Rectal smooth muscle tissue (tissue), 1 donor: ENCODE results near the gene RFNG.
A peak's percentile ranks its signal among the peaks of the same experiment; 100 is the strongest.

Experiments
- H3K27ac ChIP-seq: one replicate; pipeline ENCODE4 v1.7.0; 2013; ENCODE audit warnings: low read depth, low read length, inconsistent platforms
- H3K27me3 ChIP-seq: one replicate; pipeline ENCODE4 v1.7.0; 2013; ENCODE audit warnings: low read length; ENCODE audit not compliant: control insufficient read depth, insufficient read depth
- H3K36me3 ChIP-seq: one replicate; pipeline ENCODE4 v1.7.0; 2013; ENCODE audit warnings: low read length; ENCODE audit not compliant: control insufficient read depth, insufficient read depth
- H3K4me1 ChIP-seq: one replicate; pipeline ENCODE4 v1.7.0; 2013; ENCODE audit warnings: low read length; ENCODE audit not compliant: control insufficient read depth, insufficient read depth
- H3K4me3 ChIP-seq: one replicate; pipeline ENCODE4 v1.7.0; 2013; ENCODE audit warnings: low read length
- H3K9ac ChIP-seq: one replicate; pipeline ENCODE4 v1.7.0; 2013; ENCODE audit warnings: low read length

The RFNG gene

DNA sequence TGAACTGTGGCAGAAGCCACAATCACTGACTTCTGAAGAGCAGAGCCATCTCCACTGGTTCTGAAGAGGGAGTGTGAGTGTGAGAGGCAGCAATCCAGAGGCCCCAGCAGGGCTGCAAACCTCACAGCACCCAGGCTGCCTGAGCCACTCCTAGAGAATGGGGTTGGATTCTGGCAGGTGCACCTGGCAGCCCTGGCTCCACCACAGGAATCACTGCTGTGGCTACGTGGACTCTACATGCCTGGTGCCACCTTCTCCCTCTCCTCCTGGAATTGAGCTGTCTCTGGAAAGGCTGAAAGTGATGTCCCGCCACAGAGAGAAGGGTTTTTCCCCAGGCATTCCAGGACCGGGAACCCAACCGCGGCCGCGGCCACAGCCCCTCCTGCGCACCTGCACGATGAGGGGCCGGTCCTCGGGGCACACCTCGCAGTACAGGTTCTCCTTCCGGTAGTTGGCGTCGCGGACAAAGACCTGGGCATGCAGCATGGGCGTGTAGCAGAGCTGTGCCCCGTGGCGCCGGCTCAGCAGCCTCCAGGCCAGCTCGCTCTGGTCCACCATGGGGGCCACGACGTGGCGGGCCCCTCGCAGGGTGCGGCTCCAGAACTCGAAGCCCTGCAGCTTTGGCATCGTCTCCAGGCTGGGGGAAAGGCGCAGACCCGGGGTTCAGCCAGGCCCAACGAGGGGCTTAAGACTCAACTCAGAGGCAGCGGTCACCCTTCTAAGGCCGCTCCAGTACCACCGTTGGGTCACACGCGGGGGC, 13.0 kb upstream of the RFNG start:
- peaks cover 18% of the 10 kb centered on the region for H3K36me3 ChIP-seq
- H3K9ac ChIP-seq: peak overlapping the region; percentile 40
- peak overlapping the region; percentile 68 for H3K27ac ChIP-seq
- peak overlapping the region; percentile 78 for H3K4me3 ChIP-seq
- H3K27me3 ChIP-seq: no peaks in the 10 kb centered on the region
- H3K4me1 ChIP-seq: no peaks in the 10 kb centered on the region

DNA sequence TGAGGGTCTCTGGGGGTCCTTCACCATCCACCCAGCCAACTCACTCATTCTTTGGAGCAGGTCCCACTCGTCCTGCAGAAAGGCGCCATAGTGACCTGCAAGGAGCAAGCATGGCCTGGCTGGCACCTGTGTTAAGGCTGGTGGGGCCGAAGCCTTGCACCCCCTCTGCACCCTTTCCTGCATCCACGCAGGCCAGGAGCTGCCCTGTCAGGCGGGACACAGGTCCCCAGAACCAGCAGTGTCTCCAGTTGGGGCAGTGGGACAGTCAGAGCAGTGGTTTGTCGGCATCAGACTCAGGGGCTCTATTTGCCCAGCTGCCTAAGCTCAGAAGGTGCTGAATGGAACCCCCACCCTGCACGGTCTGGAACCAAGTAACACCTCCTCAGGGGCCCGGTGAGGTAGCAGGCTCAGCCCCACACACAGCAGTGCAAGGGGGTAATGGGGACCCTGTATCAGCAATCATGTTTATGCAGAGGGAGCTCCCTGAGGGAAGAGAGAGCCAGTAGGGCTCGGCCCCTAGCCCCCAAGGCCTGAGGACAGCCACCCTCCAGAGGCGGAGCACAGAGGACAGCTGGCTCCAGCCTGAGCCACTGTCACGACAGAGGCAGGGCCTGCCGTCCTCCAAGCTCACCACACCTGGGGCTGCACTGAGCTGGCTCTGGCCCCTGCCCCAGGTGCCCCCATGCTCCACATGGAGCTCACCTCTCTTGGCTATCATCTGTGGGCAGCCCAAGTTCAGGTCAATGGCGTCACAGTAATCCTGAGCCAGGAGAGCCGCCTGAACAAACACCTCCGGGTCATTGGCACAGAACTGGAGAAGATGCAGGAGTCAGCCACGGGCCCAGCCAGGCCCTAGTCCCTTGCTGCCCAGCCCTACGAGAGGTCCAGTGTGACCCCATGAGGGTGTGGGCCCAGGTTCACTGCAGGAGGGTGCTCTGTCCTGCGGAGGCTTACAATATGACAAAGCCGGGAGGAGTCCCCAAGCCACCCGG, 12.1 kb upstream of the RFNG start:
- Histone ChIP-seq H3K4me3 (no peak overlapping the region), H3K27me3 (no peaks in the 10 kb centered on the region), H3K36me3 (peaks cover 18% of the 10 kb centered on the region), H3K9ac (no peak overlapping the region), H3K4me1 (no peaks in the 10 kb centered on the region), H3K27ac (no peak overlapping the region)

DNA sequence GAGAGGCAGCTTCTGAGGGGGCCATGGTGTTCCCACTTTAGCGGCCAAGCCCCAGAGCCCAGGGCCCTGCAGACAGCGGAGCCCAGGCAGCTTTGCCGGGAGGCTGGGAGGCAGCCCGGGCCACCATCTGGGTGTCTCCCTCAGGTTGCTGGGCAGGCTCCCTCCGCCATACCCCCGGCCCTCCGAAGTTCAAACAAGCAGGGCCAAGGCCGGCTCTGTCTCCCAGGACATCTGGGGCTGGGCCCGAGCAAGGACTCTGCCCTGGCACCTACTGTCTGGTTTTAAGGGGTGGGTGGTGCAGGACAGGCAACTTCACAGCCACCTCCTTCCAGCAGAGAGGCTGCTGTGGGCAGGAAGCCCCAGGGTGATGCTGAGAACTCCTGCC, 11.4 kb upstream of the RFNG start:
- Histone ChIP-seq H3K9ac (no peak overlapping the region), H3K36me3 (peaks cover 23% of the 10 kb centered on the region), H3K4me3 (no peak overlapping the region), H3K27ac (no peak overlapping the region), H3K27me3 (no peaks in the 10 kb centered on the region), H3K4me1 (no peaks in the 10 kb centered on the region)

DNA sequence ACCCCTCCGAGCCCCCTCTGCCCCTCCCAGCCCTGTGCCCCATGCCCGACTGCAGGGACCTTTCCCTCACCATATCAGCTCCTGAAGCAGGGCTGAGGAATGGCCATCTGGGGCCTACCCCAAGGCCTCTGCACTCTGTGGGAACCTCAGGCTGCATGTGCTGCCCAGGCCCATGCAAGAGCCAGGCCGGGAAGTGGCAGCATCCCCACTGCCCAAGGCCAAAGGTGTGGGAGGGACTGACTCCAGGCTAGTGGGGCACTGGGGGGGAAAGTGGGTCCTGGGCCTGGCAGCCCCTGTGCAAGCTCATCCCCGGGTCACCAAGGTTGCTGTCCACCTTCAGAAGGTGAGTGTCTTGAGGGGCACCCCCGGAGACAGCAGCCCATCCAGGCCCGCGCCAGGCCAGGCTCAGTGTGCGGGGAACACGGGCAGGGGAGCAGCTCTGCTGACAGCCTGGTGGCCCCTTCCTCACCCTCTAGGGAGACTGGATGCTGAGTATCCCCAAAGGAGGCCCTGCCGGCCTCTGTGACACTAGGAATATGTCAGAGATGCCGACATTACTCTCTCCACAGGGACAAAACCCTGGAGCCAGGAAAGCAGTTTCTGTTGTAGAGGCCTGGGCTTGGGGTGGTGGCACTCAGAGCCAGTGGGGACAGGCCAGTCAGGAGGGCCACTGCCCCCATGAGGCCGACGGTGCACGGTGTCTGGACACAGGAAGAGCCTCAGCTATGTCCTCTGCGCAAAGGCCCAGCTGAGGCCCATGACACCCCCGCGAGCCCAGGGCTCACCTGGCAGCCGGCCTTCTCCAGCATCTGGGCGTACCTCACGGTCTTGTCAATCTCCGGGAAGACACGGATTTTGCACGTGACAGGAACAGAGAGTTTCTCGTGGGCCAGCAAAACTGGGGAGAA, 10.7 kb upstream of the RFNG start:
- Histone ChIP-seq H3K36me3 (peaks cover 29% of the 10 kb centered on the region), H3K27ac (no peak overlapping the region), H3K27me3 (no peaks in the 10 kb centered on the region), H3K9ac (no peak overlapping the region), H3K4me3 (no peak overlapping the region), H3K4me1 (no peaks in the 10 kb centered on the region)

DNA sequence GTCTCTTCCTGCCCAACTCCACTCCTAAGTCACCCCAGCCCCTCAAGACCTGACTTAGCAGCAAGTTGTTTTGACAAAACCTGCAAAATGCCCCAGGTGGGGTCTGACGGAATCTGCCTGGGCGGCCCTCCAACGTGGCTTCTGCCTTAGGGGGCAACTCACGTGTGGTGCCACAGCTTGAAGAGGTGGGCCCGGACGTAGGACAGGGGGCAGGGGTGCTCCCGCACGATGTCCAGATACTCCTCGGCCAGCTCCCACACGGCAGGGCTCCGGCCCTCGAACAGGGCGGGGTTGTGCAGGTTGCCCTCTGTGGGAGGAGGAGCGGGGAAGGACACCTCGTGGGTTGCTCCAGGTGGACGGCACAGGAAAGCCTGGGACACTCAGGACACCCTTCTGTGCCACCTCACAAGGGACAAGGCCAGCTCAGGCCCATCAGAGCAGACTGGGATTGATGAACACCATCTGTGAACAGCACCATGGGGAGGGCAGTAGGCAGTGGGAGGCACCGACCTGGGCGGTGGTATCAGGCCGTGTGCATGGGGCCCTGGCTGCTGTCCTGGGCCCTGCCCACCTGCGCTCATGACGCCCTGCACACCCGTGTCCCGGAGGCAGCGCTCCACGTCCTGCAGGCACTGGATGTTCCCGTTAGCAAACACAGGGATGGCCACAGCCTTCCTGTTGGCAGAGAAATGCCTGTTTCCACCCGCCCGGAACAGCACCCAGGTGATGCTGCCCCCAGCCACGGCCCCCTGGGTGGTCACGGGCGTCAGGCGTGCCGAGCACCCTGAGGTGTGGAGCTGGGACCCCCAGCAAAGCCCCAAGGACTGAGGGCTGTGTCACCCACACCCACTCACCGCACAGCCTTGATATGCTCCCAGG, 9.7 kb upstream of the RFNG start:
- Histone ChIP-seq H3K36me3 (peaks cover 34% of the 10 kb centered on the region), H3K4me1 (no peaks in the 10 kb centered on the region), H3K9ac (no peak overlapping the region), H3K27me3 (no peaks in the 10 kb centered on the region), H3K4me3 (no peak overlapping the region), H3K27ac (no peak overlapping the region)

DNA sequence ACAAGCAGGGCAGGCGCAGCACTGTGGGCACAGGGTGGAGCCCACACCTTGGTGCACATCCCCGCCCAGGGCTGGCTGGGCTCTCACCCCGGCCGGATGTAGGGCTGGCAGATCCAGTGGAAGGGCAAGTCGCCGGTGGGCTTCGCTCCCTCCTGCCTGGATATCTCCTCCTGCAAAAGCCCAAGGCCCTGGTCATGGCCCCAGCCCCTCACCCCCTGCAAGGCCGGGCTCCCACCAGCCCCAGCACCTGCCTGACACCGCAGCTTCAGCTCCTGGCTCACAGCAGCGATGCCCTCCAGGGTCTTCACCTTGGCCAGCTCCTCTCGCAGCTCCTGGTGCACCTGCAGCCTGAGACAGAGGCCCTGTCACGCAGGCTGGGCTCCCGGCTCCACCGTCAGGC, 9.0 kb upstream of the RFNG start:
- no peak overlapping the region for H3K4me3 ChIP-seq
- H3K27me3 ChIP-seq: no peaks in the 10 kb centered on the region
- H3K27ac ChIP-seq: no peak overlapping the region
- no peaks in the 10 kb centered on the region for H3K4me1 ChIP-seq
- no peak overlapping the region for H3K9ac ChIP-seq
- H3K36me3 ChIP-seq: peaks cover 34% of the 10 kb centered on the region

DNA sequence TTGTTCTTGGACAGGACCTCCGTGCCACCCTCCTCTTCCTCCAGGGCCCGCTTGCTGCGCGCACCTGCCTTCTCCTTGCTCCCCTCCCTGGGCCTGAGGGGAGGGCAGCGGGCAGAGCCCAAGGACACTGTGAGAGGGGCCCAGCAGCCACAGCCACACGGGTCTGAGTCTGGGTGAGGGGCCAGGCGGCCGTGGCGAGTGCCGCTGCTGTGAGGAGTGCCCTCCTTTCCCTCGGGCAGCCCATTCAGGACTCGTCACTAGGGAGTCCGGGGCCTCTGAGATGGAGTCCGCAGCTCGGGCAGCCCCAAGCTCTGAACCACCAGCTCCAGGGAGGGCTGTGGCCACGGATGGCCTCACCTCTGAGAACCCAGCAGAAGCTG, 8.4 kb upstream of the RFNG start:
- no peaks in the 10 kb centered on the region for H3K4me1 ChIP-seq
- no peak overlapping the region for H3K27ac ChIP-seq
- no peaks in the 10 kb centered on the region for H3K27me3 ChIP-seq
- H3K4me3 ChIP-seq: no peak overlapping the region
- H3K36me3 ChIP-seq: peaks cover 39% of the 10 kb centered on the region
- no peak overlapping the region for H3K9ac ChIP-seq

DNA sequence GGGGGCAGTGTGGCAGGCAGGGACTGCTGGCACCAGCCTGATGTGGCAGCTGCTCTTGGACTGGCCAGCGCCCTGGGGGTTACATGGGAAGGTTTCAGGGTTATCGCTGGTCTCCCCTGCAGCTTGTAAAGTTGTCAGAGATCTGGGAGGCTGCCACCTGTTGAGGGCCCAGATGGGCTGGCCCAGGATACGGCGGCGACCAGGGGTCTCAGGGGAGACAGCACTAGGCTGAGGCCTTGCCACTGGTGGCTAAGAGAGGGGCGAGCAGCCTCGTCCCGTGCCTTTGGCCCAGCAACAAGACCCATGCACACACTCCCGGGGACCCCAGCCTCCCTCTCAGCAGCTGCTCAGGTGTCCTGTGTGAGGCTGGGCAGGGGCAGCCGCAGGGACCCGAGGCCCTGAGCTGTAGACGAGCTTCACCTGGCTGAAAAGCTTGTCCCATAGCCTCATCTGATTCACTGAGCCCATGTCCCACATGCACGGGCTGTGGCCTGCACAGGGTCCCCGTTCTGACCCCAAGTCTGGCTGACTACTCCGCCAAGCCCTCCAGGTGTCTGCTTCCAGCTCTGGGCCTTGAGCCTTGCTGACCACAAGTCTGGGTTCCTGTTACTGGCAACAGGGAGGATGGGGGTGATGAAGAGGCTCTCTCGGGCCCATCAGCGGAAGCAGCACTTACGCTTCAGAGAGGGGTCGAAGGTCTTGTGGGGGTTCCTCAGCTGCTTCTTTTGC, 7.8 kb upstream of the RFNG start:
- Histone ChIP-seq H3K27ac (no peak overlapping the region), H3K36me3 (peaks cover 44% of the 10 kb centered on the region), H3K27me3 (no peaks in the 10 kb centered on the region), H3K4me3 (no peak overlapping the region), H3K4me1 (no peaks in the 10 kb centered on the region), H3K9ac (no peak overlapping the region)

DNA sequence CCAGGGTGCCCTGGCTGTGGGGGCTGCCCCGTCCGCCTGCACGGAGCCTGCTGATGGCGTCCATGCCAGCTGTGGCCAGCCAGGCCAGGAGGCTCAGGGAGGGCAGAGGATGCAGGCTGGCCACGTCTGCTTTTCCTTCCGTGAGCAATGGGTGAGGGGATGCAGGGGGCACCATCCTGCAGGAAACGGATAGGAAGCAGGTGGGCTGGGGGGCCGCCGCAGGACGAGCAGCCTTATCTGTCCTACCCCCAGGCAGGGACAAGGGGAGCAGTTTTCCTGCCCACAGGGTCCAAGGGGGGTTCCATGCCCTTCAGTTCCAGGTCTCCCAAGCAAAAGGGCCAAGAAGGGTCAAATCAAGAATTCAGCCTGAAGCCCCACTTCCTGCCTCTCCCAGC, 7.2 kb upstream of the RFNG start:
- H3K36me3 ChIP-seq: peaks cover 49% of the 10 kb centered on the region
- no peak overlapping the region for H3K9ac ChIP-seq
- H3K4me1 ChIP-seq: no peaks in the 10 kb centered on the region
- H3K27ac ChIP-seq: no peak overlapping the region
- no peak overlapping the region for H3K4me3 ChIP-seq
- H3K27me3 ChIP-seq: no peaks in the 10 kb centered on the region

DNA sequence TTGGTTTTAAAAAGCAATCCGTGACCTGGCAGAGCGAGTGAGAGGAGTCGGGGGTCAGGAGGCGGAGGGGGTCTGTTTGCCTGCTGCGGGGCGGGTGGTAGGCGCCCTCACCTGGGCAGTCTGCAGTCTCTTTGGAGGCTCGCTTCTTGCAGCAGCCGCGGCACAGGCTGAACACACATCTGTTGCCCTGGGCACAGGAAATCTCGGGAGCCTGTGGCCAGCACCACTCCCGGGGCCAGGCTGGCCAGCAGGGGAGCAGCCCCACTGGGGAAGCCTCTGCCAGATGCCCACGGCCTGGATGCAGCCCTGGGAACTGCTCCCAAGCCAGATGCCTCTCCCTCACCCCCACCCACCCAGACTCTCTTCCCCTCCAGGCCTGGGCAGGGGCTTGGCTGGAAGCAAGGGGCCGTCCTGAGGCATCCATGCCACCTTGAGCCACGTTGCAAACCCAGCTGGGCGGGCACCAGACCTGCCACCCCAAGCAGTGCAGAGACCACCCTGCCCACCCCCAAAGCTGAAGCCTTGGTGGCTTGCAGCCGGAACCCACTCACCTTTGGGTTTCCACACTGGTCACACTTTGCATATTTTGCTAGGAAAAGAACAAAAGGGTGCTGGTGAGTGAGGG, 6.7 kb upstream of the RFNG start:
- H3K4me3 ChIP-seq: no peak overlapping the region
- no peaks in the 10 kb centered on the region for H3K4me1 ChIP-seq
- peaks cover 51% of the 10 kb centered on the region for H3K36me3 ChIP-seq
- no peak overlapping the region for H3K9ac ChIP-seq
- H3K27me3 ChIP-seq: no peaks in the 10 kb centered on the region
- H3K27ac ChIP-seq: no peak overlapping the region
